Mesendoderm (in vitro differentiated cells): ENCODE data around the gene COG7.

Experiments
- DNase-seq: peaks from one replicate; pipeline ENCODE4 v3.0.0; 2013
- H2AK5ac ChIP-seq: 2 replicates; pipeline ENCODE4 v1.6.1; 2013; ENCODE audit warnings: low read length, inconsistent platforms
- H2BK120ac ChIP-seq: 2 replicates; pipeline ENCODE4 v1.6.1; 2013; ENCODE audit warnings: low read depth, mild to moderate bottlenecking, low read length, moderate library complexity, mixed read lengths
- H2BK15ac ChIP-seq: replicated peaks from 2 replicates; pipeline ENCODE4 v1.6.1; 2013; ENCODE audit warnings: low read depth, mild to moderate bottlenecking, moderate library complexity
- H2BK5ac ChIP-seq: 2 replicates; pipeline ENCODE4 v1.6.1; 2013; ENCODE audit warnings: low read length, inconsistent platforms
- H3K18ac ChIP-seq: 2 replicates; pipeline ENCODE4 v1.6.1; 2013; ENCODE audit warnings: mild to moderate bottlenecking, low read length, mixed read lengths
- H3K23ac ChIP-seq: one replicate; pipeline ENCODE4 v1.6.1; 2013; ENCODE audit warnings: low read length
- H3K27ac ChIP-seq: 2 replicates; pipeline ENCODE4 v1.5.1; 2013; ENCODE audit warnings: low read depth, mild to moderate bottlenecking, inconsistent platforms, low read length, moderate library complexity
- H3K27me3 ChIP-seq: 2 replicates; pipeline ENCODE4 v1.6.1; 2013; ENCODE audit warnings: low read length, control low read depth, mild to moderate bottlenecking, inconsistent platforms; ENCODE audit not compliant: insufficient read depth, poor library complexity
- H3K36me3 ChIP-seq: 2 replicates; pipeline ENCODE4 v1.6.1; 2013; ENCODE audit warnings: low read length, inconsistent platforms; ENCODE audit not compliant: control insufficient read depth, insufficient read depth
- H3K4ac ChIP-seq: one replicate; pipeline ENCODE4 v1.6.1; 2013; ENCODE audit warnings: low read depth, mild to moderate bottlenecking, low read length, moderate library complexity
- H3K4me1 ChIP-seq: 2 replicates; pipeline ENCODE4 v1.6.1; 2013; ENCODE audit warnings: low read depth, low read length, inconsistent platforms; ENCODE audit not compliant: control insufficient read depth
- H3K4me2 ChIP-seq: 2 replicates; pipeline ENCODE4 v1.6.1; 2013; ENCODE audit warnings: low read length
- H3K4me3 ChIP-seq: 2 replicates; pipeline ENCODE4 v1.5.1; 2013; ENCODE audit warnings: mild to moderate bottlenecking, low read length
- H3K56ac ChIP-seq: one replicate; pipeline ENCODE4 v1.6.1; 2013; ENCODE audit warnings: low read length
- H3K79me1 ChIP-seq: 2 replicates; pipeline ENCODE4 v1.6.1; 2013; ENCODE audit warnings: low read length, inconsistent platforms
- H3K79me2 ChIP-seq: 2 replicates; pipeline ENCODE4 v1.6.1; 2013; ENCODE audit warnings: mild to moderate bottlenecking, low read length; ENCODE audit not compliant: control insufficient read depth, insufficient read depth
- H3K9ac ChIP-seq: 2 replicates; pipeline ENCODE4 v1.6.1; 2013; ENCODE audit warnings: low read length, inconsistent platforms
- H4K5ac ChIP-seq: one replicate; pipeline ENCODE4 v1.6.1; 2013; ENCODE audit warnings: low read length
- H4K8ac ChIP-seq: one replicate; pipeline ENCODE4 v1.6.1; 2013; ENCODE audit warnings: low read depth, mild to moderate bottlenecking, control low read depth, low read length, moderate library complexity
- WGBS: extraction: QIAGEN DNeasy Blood & Tissue Kit; methylation state at CpG from one replicate; pipeline ENCODE4 v1.1.7; 2013; ENCODE audit warnings: low lambda C conversion rate, missing lambda C conversion rate; ENCODE audit not compliant: insufficient coverage; ENCODE audit errors: extremely low coverage; 5-methylcytosine and 5-hydroxymethylcytosine counted together

The COG7 gene

GRCh38 chr16:23354246-23354645, 98.7 kb downstream of the COG7 start:
- H2BK15ac ChIP-seq: no peak overlapping the region
- H3K56ac ChIP-seq: no peak overlapping the region
- no peak overlapping the region for H4K5ac ChIP-seq
- H2BK5ac ChIP-seq: no peak overlapping the region
- no peaks in the 10 kb centered on the region for H3K36me3 ChIP-seq
- H3K4me3 ChIP-seq: no peak overlapping the region
- H4K8ac ChIP-seq: no peak overlapping the region
- H3K79me2 ChIP-seq: no peaks in the 10 kb centered on the region
- H3K23ac ChIP-seq: no peak overlapping the region
- no peak overlapping the region for H2BK120ac ChIP-seq
- H3K27me3 ChIP-seq: no peaks in the 10 kb centered on the region
- WGBS: no CpG with 5 or more reads among the region's 9 CpGs
- H3K79me1 ChIP-seq: no peaks in the 10 kb centered on the region
- no peak overlapping the region for H3K4ac ChIP-seq
- DNase-seq: no peak
- H3K18ac ChIP-seq: no peak overlapping the region
- H3K4me2 ChIP-seq: no peak overlapping the region
- no peaks in the 10 kb centered on the region for H3K4me1 ChIP-seq
- no peak overlapping the region for H3K27ac ChIP-seq
- H3K9ac ChIP-seq: no peak overlapping the region
- H2AK5ac ChIP-seq: no peak overlapping the region

GRCh38 chr16:23353440-23353839, 99.5 kb downstream of the COG7 start:
- Histone ChIP-seq H2AK5ac (no peak overlapping the region), H3K4me3 (no peak overlapping the region), H3K36me3 (no peaks in the 10 kb centered on the region)

GRCh38 chr16:23351360-23351759, 101.6 kb downstream of the COG7 start:
- H3K4me1 ChIP-seq: no peaks in the 10 kb centered on the region
- H3K18ac ChIP-seq: no peak overlapping the region
- H3K23ac ChIP-seq: no peak overlapping the region
- no peaks in the 10 kb centered on the region for H3K79me1 ChIP-seq
- H2BK15ac ChIP-seq: no peak overlapping the region
- H3K27ac ChIP-seq: no peak overlapping the region
- whole genome bisulfite sequencing: no CpG with 5 or more reads among the region's 5 CpGs
- no peak overlapping the region for H2BK120ac ChIP-seq
- H3K9ac ChIP-seq: no peak overlapping the region
- no peak overlapping the region for H2AK5ac ChIP-seq
- H4K5ac ChIP-seq: no peak overlapping the region
- no peak overlapping the region for H2BK5ac ChIP-seq
- no peaks in the 10 kb centered on the region for H3K27me3 ChIP-seq
- no peaks in the 10 kb centered on the region for H3K79me2 ChIP-seq
- H3K4ac ChIP-seq: no peak overlapping the region
- no peak overlapping the region for H3K4me2 ChIP-seq
- DNase-seq: no peak
- H4K8ac ChIP-seq: no peak overlapping the region
- no peaks in the 10 kb centered on the region for H3K36me3 ChIP-seq
- H3K4me3 ChIP-seq: no peak overlapping the region
- H3K56ac ChIP-seq: no peak overlapping the region

More at GRCh38 chr16:23353440-23353839, 99.5 kb downstream of the COG7 start:
- H3K4ac ChIP-seq: no peak overlapping the region
- H3K18ac ChIP-seq: no peak overlapping the region
- no peak overlapping the region for H3K9ac ChIP-seq
- no peak overlapping the region for H2BK5ac ChIP-seq
- H2BK15ac ChIP-seq: no peak overlapping the region
- H3K4me1 ChIP-seq: no peaks in the 10 kb centered on the region
- H2BK120ac ChIP-seq: no peak overlapping the region
- no peak overlapping the region for H3K23ac ChIP-seq
- no peaks in the 10 kb centered on the region for H3K27me3 ChIP-seq
- no peak overlapping the region for H3K27ac ChIP-seq
- DNase-seq: no peak
- no peak overlapping the region for H4K5ac ChIP-seq
- H4K8ac ChIP-seq: no peak overlapping the region
- H3K79me2 ChIP-seq: no peaks in the 10 kb centered on the region
- H3K56ac ChIP-seq: no peak overlapping the region
- no peak overlapping the region for H3K4me2 ChIP-seq
- no peaks in the 10 kb centered on the region for H3K79me1 ChIP-seq

- no peak overlapping the region for H3K9ac ChIP-seq
- H4K5ac ChIP-seq: no peak overlapping the region
- H3K27ac ChIP-seq: no peak overlapping the region
- no CpG with 5 or more reads among the region's 18 CpGs for WGBS
- H3K4ac ChIP-seq: no peak overlapping the region
- H3K18ac ChIP-seq: no peak overlapping the region
- no peak overlapping the region for H3K56ac ChIP-seq
- no peak overlapping the region for H3K4me3 ChIP-seq
- H2BK15ac ChIP-seq: no peak overlapping the region
- no peak overlapping the region for H3K4me2 ChIP-seq
- no peaks in the 10 kb centered on the region for H3K36me3 ChIP-seq
- peak; percentile 70 for DNase-seq
- no peaks in the 10 kb centered on the region for H3K27me3 ChIP-seq
- H3K23ac ChIP-seq: no peak overlapping the region
- no peak overlapping the region for H2AK5ac ChIP-seq
- H4K8ac ChIP-seq: no peak overlapping the region
- no peaks in the 10 kb centered on the region for H3K4me1 ChIP-seq
- no peaks in the 10 kb centered on the region for H3K79me1 ChIP-seq
- H2BK5ac ChIP-seq: no peak overlapping the region
- H2BK120ac ChIP-seq: no peak overlapping the region
- no peaks in the 10 kb centered on the region for H3K79me2 ChIP-seq
Measured at GRCh38 chr16:23348579-23349469, 104.2 kb downstream of the COG7 start.

- Histone ChIP-seq H3K18ac (no peak overlapping the region), H4K5ac (no peak overlapping the region), H3K4me2 (no peak overlapping the region), H3K79me2 (no peaks in the 10 kb centered on the region), H3K4ac (no peak overlapping the region), H3K27ac (no peak overlapping the region), H2BK15ac (no peak overlapping the region), H3K23ac (no peak overlapping the region), H4K8ac (no peak overlapping the region), H2BK5ac (no peak overlapping the region), H3K79me1 (no peaks in the 10 kb centered on the region), H3K4me3 (no peak overlapping the region), H3K36me3 (no peaks in the 10 kb centered on the region), H2BK120ac (no peak overlapping the region), H2AK5ac (no peak overlapping the region), H3K4me1 (no peaks in the 10 kb centered on the region), H3K56ac (no peak overlapping the region), H3K9ac (no peak overlapping the region), H3K27me3 (no peaks in the 10 kb centered on the region)
- WGBS: no CpG with 5 or more reads among the region's 5 CpGs
- DNase-seq: no peak
Measured at GRCh38 chr16:23345237-23345636, 107.8 kb downstream of the COG7 start.
